ENCODE results near the gene MLLT3.
"Not testable (repeated sequence)": the region's sequence is repeated elsewhere in the genome, so short reads cannot be mapped to it uniquely, and the experiment has no call there.

MLLT3 gene

GRCh38 chr9:20622330-20623020, at the start of gene MLLT3:
Gene MLLT3 (minus strand): TSS chr9:20622499.
- DNase-seq (ENCODE audit: low spot score): peak; percentile 94

- DNase-seq (ENCODE audit: low spot score): no peak
These were observed 49.3 kb upstream of the MLLT3 start for GRCh38 chr9:20671635-20672034.

- DNase-seq (ENCODE audit: low spot score): no peak
These were observed 48.1 kb upstream of the MLLT3 start for GRCh38 chr9:20670395-20670794.

- no peak for DNase-seq (ENCODE audit: low spot score)
These were observed 42.2 kb upstream of the MLLT3 start for GRCh38 chr9:20664501-20664900.

DNA sequence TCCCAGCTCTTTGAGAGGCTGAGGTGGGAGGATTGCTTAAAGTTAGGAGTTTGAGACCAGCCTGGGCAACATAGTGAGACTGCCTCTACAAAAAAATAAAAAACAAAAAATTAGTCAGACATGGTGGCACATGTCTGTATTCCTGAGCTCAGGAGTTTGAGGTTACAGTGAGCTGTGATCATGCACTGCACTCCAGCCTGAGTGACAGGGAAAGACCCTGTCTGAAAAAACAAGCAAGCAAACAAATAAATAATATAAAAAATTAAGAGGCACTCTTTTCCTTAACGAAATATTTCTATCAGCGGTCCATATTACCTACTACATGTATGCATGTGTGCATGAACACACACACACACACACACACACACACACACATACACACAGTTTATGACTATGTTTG, 40.8 kb upstream of the MLLT3 start:
- no peak for DNase-seq (ENCODE audit: low spot score)

DNA sequence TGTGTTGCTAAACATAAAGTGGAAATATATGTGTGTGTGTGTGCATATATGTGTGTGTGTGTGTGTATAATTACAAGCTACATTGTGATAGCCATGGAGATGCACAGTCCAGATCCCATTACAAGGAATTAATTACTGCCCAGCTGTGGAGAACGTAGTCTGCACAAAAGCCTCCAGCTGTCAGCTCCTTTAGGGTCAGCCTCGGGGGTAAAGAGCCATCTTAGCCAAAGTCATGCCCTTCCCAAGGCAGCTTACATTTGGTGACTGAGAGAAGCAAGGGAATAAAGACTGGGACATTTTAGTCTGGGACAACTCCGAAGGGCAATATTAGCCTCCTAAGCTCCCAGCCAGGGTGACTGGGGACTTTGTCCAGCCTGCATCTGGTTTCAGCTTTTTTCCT, 39.9 kb upstream of the MLLT3 start:
- DNase-seq (ENCODE audit: low spot score): no peak

GRCh38 chr9:20659474-20659967, 37.2 kb upstream of the MLLT3 start:
- no peak for DNase-seq (ENCODE audit: low spot score)

DNA sequence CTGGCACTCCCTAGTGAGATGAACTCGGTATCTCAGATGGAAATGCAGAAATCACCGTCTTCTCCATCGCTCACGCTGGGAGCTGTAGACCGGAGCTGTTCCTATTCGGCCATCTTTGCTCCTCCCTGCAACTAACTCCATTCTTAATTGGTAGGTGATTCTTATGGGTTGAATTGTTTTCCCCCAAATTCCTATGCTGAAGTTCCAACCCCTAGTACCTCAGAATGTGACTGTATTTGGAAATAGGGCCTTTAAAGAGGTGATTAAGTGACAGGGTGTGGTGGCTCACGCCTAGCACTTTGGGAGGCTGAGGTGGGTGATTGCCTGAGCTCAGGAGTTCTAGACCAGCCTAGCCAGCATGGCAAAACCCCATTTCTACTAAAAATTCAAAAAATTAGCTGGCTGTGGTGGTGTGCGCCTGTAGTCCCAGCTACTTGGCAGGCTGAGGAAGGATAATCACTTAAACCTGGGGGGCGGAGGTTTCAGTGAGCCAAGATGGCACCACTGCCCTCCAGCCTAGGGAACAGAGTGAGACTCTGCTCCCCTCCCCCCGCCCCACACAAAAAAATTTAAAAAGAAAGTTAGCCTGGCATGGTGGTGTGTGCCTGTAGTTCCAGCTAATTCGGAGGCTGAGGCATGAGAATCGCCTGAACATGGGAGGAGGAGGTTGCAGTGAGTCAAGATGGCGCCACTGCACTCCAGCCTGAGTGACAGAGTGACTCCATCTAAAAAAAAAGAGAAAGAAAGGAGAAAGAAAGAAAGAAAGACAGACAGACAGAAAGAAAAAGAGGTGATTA, 36.6 kb upstream of the MLLT3 start:
- DNase-seq (ENCODE audit: low spot score): no peak

- not testable (repeated sequence) for DNase-seq (ENCODE audit: low spot score)
These were observed 36.0 kb upstream of the MLLT3 start for GRCh38 chr9:20658246-20658667.

DNA sequence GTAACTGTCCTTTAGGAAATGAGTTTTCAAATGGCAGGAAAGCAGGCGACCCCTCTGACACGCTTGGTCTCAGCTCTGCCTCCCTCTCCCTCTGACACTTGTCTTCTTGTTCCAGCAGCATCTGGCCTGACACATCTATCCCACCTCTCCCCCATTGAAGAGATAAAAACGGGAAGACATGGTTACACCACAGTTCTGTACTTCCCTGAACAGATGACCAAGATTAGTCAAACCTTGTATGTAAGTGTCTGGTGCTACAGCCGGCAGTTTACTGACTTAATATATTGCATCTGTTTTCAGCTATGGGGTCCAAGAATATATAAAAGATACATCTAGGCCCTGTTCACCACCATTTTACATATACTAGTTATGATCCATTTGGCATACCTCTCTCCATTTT, 29.6 kb upstream of the MLLT3 start:
- no peak for DNase-seq (ENCODE audit: low spot score)

- no peak for DNase-seq (ENCODE audit: low spot score)
These were observed 28.5 kb upstream of the MLLT3 start for GRCh38 chr9:20650750-20651299.

DNA sequence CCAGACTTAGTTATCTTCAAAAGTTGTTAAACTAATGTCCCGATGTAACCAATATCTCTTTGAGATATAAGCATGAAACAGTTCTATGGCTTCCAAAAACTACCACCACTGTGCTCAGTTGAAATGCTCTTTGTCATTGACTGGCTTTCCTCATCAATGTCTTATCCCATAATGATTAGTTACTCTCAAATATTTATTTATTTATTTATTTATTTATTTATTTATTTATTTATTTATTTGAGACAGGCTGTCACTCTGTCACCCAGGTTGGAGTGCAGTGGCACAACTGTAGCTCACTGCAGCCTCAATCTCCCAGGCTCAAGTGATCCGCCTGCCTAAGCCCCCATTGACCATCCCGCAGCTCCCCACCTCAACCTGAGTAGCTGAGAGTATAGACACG, 28.0 kb upstream of the MLLT3 start:
- no peak for DNase-seq (ENCODE audit: low spot score)

- no peak for DNase-seq (ENCODE audit: low spot score)
These were observed 27.1 kb upstream of the MLLT3 start for GRCh38 chr9:20649381-20649780.

- no peak for DNase-seq (ENCODE audit: low spot score)
These were observed 24.4 kb upstream of the MLLT3 start for GRCh38 chr9:20646656-20647055.

GRCh38 chr9:20643660-20644059, 21.4 kb upstream of the MLLT3 start:
- no peak for DNase-seq (ENCODE audit: low spot score)

DNA sequence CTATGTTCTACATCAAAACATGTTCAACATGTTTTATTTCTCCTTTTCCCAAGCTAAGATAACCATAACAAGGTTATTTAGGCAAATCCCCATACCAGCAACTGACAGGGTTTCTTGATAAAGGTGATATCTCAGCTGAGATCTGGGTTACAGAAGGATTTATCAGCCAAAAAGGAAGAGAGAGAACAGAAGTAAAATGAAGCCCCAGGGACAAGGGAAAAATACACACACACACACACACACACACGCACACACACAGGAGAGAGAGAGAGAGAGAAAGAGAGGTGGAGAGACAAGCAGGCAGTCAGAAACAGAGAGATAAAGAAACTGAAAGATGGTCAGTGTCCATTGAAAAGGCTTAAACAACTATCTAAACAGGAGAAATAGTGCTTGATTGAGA, 19.7 kb upstream of the MLLT3 start:
- no peak for DNase-seq (ENCODE audit: low spot score)

GRCh38 chr9:20640331-20641187, 18.3 kb upstream of the MLLT3 start:
- DNase-seq (ENCODE audit: low spot score): no peak

DNA sequence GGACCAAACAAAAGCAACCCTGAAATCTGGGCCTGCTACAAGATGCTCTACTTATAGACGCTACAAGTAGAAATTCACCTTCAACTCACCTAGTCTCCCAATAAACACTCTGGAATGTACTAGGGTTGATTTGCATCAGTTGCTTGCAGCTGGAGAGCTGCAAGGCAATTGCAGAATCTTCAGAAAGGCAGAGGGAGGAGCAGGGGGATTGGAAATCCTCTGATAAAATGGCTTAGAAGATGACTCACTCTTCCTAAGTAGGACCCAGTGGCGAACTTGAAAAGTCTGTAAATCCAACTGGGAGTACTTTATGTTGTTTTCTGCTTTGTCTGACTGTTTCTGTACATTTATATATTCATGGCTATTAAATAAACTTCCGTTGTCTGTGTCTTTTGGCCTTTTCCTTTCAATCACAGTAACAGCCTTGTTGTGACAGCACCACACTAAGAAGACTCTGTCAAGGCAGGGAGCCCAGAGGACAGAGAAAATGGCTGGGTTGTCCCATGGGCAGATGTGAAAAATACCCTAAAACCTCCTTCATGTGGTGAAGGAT, 14.7 kb upstream of the MLLT3 start:
- DNase-seq (ENCODE audit: low spot score): no peak

GRCh38 chr9:20634895-20635294, 12.6 kb upstream of the MLLT3 start:
- no peak for DNase-seq (ENCODE audit: low spot score)

GRCh38 chr9:20632705-20633104, 10.4 kb upstream of the MLLT3 start:
- DNase-seq (ENCODE audit: low spot score): no peak

DNA sequence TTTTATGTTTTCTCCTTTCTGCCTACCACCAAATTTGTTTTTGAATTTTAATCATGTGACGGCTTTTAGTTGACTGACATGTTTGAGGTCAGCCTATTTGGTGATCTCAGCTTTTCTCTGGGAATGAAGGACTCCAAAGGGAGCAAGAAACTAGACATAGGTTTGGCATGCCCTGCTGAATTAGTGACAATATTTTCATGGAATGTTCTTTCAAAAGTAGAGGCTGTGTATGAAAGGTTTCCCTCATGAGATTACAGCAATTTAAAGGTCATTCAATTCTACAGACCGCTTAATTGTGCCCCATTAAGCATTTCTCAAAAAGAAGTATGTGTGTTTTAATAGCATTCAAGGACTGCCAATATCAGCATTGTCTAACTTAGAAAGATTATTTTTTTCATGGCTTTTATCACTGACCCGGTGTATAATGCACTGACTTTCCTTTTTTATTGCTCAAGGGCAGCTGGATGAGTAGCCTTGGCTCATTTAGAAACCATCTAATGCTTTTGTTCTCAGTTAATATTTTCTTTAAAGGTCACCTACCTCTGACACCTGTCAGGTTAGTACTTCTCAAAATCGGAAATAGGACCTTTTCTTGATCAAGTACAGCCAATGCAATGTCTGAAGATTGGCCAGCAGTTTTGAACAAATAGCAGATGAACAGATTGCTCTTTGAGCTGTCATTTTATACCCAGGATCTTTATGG, 8.1 kb upstream of the MLLT3 start:
- no peak for DNase-seq (ENCODE audit: low spot score)
